GM12878 (cell line): ENCODE measurements around the gene EPB41L4A. TPM values are rescaled to one million over a fixed set of nuclear protein-coding genes. Genes with fewer than 3 reads are reported as not detected.

ENCODE experiments used
- ATAC-seq: fragments of 200-7000 bp; cut with Tn5 transposase; 3 replicates; pipeline ENCODE4 v1.9.1; 2020; ENCODE audit warnings: mild to moderate bottlenecking, moderate library complexity
- BruUV-seq: library from RNA; stranded (reverse); fragments of 400-500 nt; replicated peaks from 2 replicates; lab custom pipeline; 2021; lab: Mats Ljungman, UMichigan
- CTCF ChIA-PET: fragments of 300-600 bp; sonication (Branson Sonifier 250); formaldehyde crosslinking; extraction: SDS; loops from one replicate; lab custom pipeline; 2021; ENCODE audit warnings: inconsistent platforms; lab: Yijun Ruan, JAX
- POLR2A ChIA-PET: fragments of 350-600 bp; formaldehyde crosslinking; extraction: SDS; loops from one replicate; lab custom pipeline; 2021; ENCODE audit warnings: inconsistent platforms; lab: Charles Lee
- RAD21 ChIA-PET: fragments of 300-600 bp; sonication (Branson Sonifier 250); formaldehyde crosslinking; loops from one replicate; lab custom pipeline; 2023; ENCODE audit warnings: antibody characterized with exemption; ENCODE audit not compliant: unreplicated experiment; lab: Charles Lee
- SMC1A ChIA-PET: fragments of 300-600 bp; sonication (Branson Sonifier 250); formaldehyde crosslinking; loops from one replicate; lab custom pipeline; 2023; ENCODE audit not compliant: unreplicated experiment, uncharacterized antibody; lab: Charles Lee
- DNase-seq: peaks from one replicate; pipeline ENCODE4 v3.0.0-alpha.2; 2011; ENCODE audit warnings: low read depth, low spot score
- FAIRE-seq: peaks from 3 replicates; lab custom pipeline; 2011; peaks lifted over from hg19 to GRCh38; lab: Jason Lieb, UNC
- H2AFZ ChIP-seq: 2 replicates; pipeline ENCODE4 v1.6.0; 2011; ENCODE audit warnings: low read depth, low read length, control low read depth; ENCODE audit not compliant: control insufficient read depth
- H3K27ac ChIP-seq: 2 replicates; pipeline ENCODE4 v1.5.1; 2011; ENCODE audit warnings: control low read depth; ENCODE audit not compliant: control insufficient read depth, insufficient read depth
- H3K27me3 ChIP-seq, 2 experiments: replicated peaks in 1 of 2; 2 replicates each; pipeline versions ENCODE4 v1.6.0 to v1.6.1; 2011; ENCODE audit warnings: low read length in 1 of 2; ENCODE audit not compliant: control insufficient read depth in 2 of 2, insufficient read depth in 2 of 2
- H3K36me3 ChIP-seq, 2 experiments: 2 replicates each; pipeline ENCODE4 v1.5.1; 2011; ENCODE audit warnings: low read length in 1 of 2; ENCODE audit not compliant: control insufficient read depth in 2 of 2, insufficient read depth in 2 of 2
- H3K4me1 ChIP-seq: 2 replicates; pipeline ENCODE4 v1.6.1; 2011; ENCODE audit warnings: mild to moderate bottlenecking, low read length, moderate library complexity, mixed read lengths; ENCODE audit not compliant: control insufficient read depth, insufficient read depth
- H3K4me2 ChIP-seq: 2 replicates; pipeline ENCODE4 v1.6.0; 2011; ENCODE audit warnings: control low read depth; ENCODE audit not compliant: control insufficient read depth, insufficient read depth
- H3K4me3 ChIP-seq: fragments of 200-600 bp; sonication (generic); 2 replicates; pipeline ENCODE4 v1.5.1; 2016
- H3K79me2 ChIP-seq: 2 replicates; pipeline ENCODE4 v1.6.0; 2011; ENCODE audit warnings: low read length; ENCODE audit not compliant: control insufficient read depth, insufficient read depth
- H3K9ac ChIP-seq: 2 replicates; pipeline ENCODE4 v1.8.0; 2011; ENCODE audit warnings: low read length, control low read depth, mixed read lengths; ENCODE audit not compliant: control insufficient read depth, insufficient read depth
- H3K9me3 ChIP-seq: replicated peaks from 3 replicates; pipeline ENCODE4 v1.5.1; 2011; ENCODE audit warnings: mild to moderate bottlenecking, low read length; ENCODE audit not compliant: control insufficient read depth, insufficient read depth
- H4K20me1 ChIP-seq: 2 replicates; pipeline ENCODE4 v1.6.0; 2011; ENCODE audit not compliant: control insufficient read depth, insufficient read depth
- BMI1 ChIP-seq: fragments of 450-650 bp; IDR thresholded peaks from 2 replicates; pipeline ENCODE4 v1.6.1; 2016; ENCODE audit warnings: mild to moderate bottlenecking, moderate library complexity, borderline replicate concordance
- CEBPB ChIP-seq, 2 experiments: fragments of 150-350 bp in 1 of 2; IDR thresholded peaks; 2 replicates each; pipeline ENCODE4 v1.6.1; 2012 to 2014; ENCODE audit warnings: low read depth in 2 of 2, low read length in 2 of 2, borderline replicate concordance in 1 of 2, inconsistent platforms in 1 of 2
- CHD1 ChIP-seq: IDR thresholded peaks from 2 replicates; pipeline ENCODE4 v1.6.1; 2012; ENCODE audit warnings: low read depth, low read length, improper control_type of control experiment
- FOXK2 ChIP-seq: fragments of 450-650 bp; IDR thresholded peaks from 2 replicates; pipeline ENCODE4 v1.6.1; 2017; ENCODE audit warnings: mild to moderate bottlenecking, moderate library complexity
- GATAD2B ChIP-seq: fragments of 450-650 bp; conservative IDR thresholded peaks from 2 replicates; pipeline ENCODE4 v1.6.1; 2017; ENCODE audit warnings: low read depth, mild to moderate bottlenecking, moderate library complexity
- MEF2A ChIP-seq: IDR thresholded peaks from 2 replicates; pipeline ENCODE4 v1.6.1; 2011; ENCODE audit warnings: low read depth, mild to moderate bottlenecking, low read length, moderate library complexity; ENCODE audit not compliant: insufficient read depth
- NR2F1 ChIP-seq: fragments of 450-650 bp; conservative IDR thresholded peaks from 2 replicates; pipeline ENCODE4 v1.6.1; 2017; ENCODE audit warnings: mild to moderate bottlenecking
- RAD51 ChIP-seq: fragments of 450-650 bp; IDR thresholded peaks from 2 replicates; pipeline ENCODE4 v1.6.1; 2016; ENCODE audit warnings: moderate library complexity, mild to moderate bottlenecking, inconsistent platforms
- RCOR1 ChIP-seq: conservative IDR thresholded peaks from 2 replicates; pipeline ENCODE4 v1.6.1; 2012; ENCODE audit warnings: low read depth, low read length, improper control_type of control experiment
- RELA ChIP-seq: fragments of 450-650 bp; IDR thresholded peaks from 2 replicates; pipeline ENCODE4 v1.8.0; 2014; ENCODE audit warnings: borderline replicate concordance; ENCODE audit not compliant: partially characterized antibody
- SMAD5 ChIP-seq: IDR thresholded peaks from 2 replicates; pipeline ENCODE4 v1.6.1; 2016; ENCODE audit warnings: antibody characterized with exemption, low read depth
- SMARCA5 ChIP-seq: fragments of 450-650 bp; IDR thresholded peaks from 2 replicates; pipeline ENCODE4 v1.6.1; 2017; ENCODE audit warnings: mild to moderate bottlenecking
- SUPT20H ChIP-seq: IDR thresholded peaks from 2 replicates; pipeline ENCODE4 v1.6.1; 2011; ENCODE audit warnings: low read depth, mild to moderate bottlenecking, low read length, moderate library complexity, borderline replicate concordance; ENCODE audit not compliant: control insufficient read depth
- USF1 ChIP-seq: IDR thresholded peaks from 2 replicates; pipeline ENCODE4 v1.6.1; 2011; ENCODE audit warnings: borderline replicate concordance, low read depth, mild to moderate bottlenecking, moderate library complexity, mixed read lengths, low read length; ENCODE audit not compliant: insufficient read depth; ENCODE audit errors: extremely low read length
- YBX1 ChIP-seq: fragments of 450-650 bp; IDR thresholded peaks from 2 replicates; pipeline ENCODE4 v1.6.1; 2016; ENCODE audit warnings: antibody characterized with exemption
- ZBED1 ChIP-seq: IDR thresholded peaks from 2 replicates; pipeline ENCODE4 v1.6.1; 2016; ENCODE audit warnings: borderline replicate concordance
- ZNF622 ChIP-seq: fragments of 450-650 bp; IDR thresholded peaks from 2 replicates; pipeline ENCODE4 v1.6.1; 2017; ENCODE audit warnings: mild to moderate bottlenecking, inconsistent platforms
- WGBS: methylation state at CpG from one replicate; pipeline ENCODE4 v1.1.6; 2016; ENCODE audit warnings: low lambda C conversion rate; ENCODE audit not compliant: insufficient replicate concordance, insufficient coverage; ENCODE audit errors: missing lambda C conversion rate; 5-methylcytosine and 5-hydroxymethylcytosine counted together
- in situ Hi-C: fragments of 300-500 bp; cut with MboI; formaldehyde crosslinking; loops from 9 replicates; pipeline ENCODE4 v1.14.3; 2018; ENCODE audit warnings: mixed read lengths
- intact Hi-C: fragments of 100-400 bp; cut with micrococcal nuclease; formaldehyde crosslinking; loops from one replicate; pipeline ENCODE4 v1.14.2; 2022; ENCODE audit not compliant: unreplicated experiment
- polyA plus RNA-seq, 11 experiments: library from polyadenylated mRNA; depleted of rRNA in 4 of 11; unstranded in 6 of 11; stranded (reverse) in 5 of 11; fragments of >200 nt; fragmentation: Nextera tagmentation in 4 of 11; fragmentation: Illumina TruSeq in 1 of 11; extraction: Ambion mirVana in 4 of 11; extraction: Trizol in 1 of 11; gene quantifications; 1 replicate in 1 of 11; 2 replicates in 10 of 11; pipeline versions ENCODE4 v1.2.1 to v1.2.3, GENCODE V29; 2011 to 2016; ENCODE audit warnings: inconsistent platforms in 2 of 11, missing spikeins in 2 of 11, low read depth in 1 of 11
- total RNA-seq, 4 experiments: library from RNA; depleted of rRNA in 3 of 4; stranded (reverse); fragments of >200 nt in 3 of 4; fragmentation: Illumina TruSeq in 1 of 4; extraction: Trizol in 1 of 4; gene quantifications; 2 replicates each; pipeline versions ENCODE4 v1.2.1 to v1.2.3, GENCODE V29; 2013 to 2021
- TF ChIP-seq, protein P1 (sequence below): IDR thresholded peaks from 2 replicates; pipeline ENCODE4 v1.6.1; 2011; ENCODE audit warnings: low read depth, mild to moderate bottlenecking, low read length, moderate library complexity, borderline replicate concordance; ENCODE audit errors: extremely low read depth

The EPB41L4A gene
- total and polyA plus RNA-seq, 10 of the 15 experiments (the other 5 are each of a cell fraction or from before 2014, with no cell fraction given), result 0.10 to 0.67 (median 0.30) TPM

- FAIRE-seq, result no peak
- ChIA-PET POLR2A (interaction anchor here (0.5 kb wide), 1 partner anchor 463 kb away, joined by 3 read pairs; no protein-coding TSS in a partner anchor), RAD21 (no interaction called here), CTCF (no interaction called here), SMC1A (no interaction called here)
- DNase-seq, result no peak
- no peaks in the 10 kb centered on the region for H3K79me2 ChIP-seq
- intact Hi-C loops, result no loop called here
- BruUV-seq, result no TSS peak
- no peaks in the 10 kb centered on the region for H3K36me3 ChIP-seq
- 40% methylated on average over 3 of the region's 3 CpGs for whole genome bisulfite sequencing
- H3K27ac ChIP-seq, result no peak overlapping the region
- ATAC-seq, result no peak
- H3K9me3 ChIP-seq, result no peaks in the 10 kb centered on the region
- no peaks in the 10 kb centered on the region for H4K20me1 ChIP-seq
- no peak for TF ChIP-seq ZNF622
- no peak for TF ChIP-seq SMARCA5
- no peak for TF ChIP-seq RAD51
- TF ChIP-seq FOXK2, result no peak
- TF ChIP-seq SUPT20H, result no peak
- no peak for TF ChIP-seq BMI1
- TF ChIP-seq USF1, result no peak
- no peak for TF ChIP-seq CEBPB (IDR thresholded peaks at IDR 0.05; ENCODE audit: borderline replicate concordance in 1 of 2, low read depth in 2 of 2, low read length in 2 of 2)
- no peak for TF ChIP-seq ZBED1
- no peak for TF ChIP-seq SMAD5
- TF ChIP-seq RCOR1, result no peak
- TF ChIP-seq, protein P1, sequence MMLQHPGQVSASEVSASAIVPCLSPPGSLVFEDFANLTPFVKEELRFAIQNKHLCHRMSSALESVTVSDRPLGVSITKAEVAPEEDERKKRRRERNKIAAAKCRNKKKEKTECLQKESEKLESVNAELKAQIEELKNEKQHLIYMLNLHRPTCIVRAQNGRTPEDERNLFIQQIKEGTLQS, result no peak
- TF ChIP-seq MEF2A, result no peak
- no peak for TF ChIP-seq NR2F1
- TF ChIP-seq GATAD2B, result no peak
- no peak for TF ChIP-seq RELA
- no peak for TF ChIP-seq CHD1
- no peak for TF ChIP-seq YBX1
- H3K4me3 ChIP-seq, result no peak overlapping the region
- H3K4me1 ChIP-seq, result no peaks in the 10 kb centered on the region
- no peaks in the 10 kb centered on the region; a peak in 1 of 4 replicates for H3K27me3 ChIP-seq
- H3K9ac ChIP-seq, result no peak overlapping the region
- in situ Hi-C loops, result no loop called here
- no peak overlapping the region for H3K4me2 ChIP-seq
- no peak overlapping the region for H2AFZ ChIP-seq
Observed at GRCh38 chr5:112320408-112320807, 98.7 kb downstream of the EPB41L4A start.
